HG02610 (cell line): ENCODE measurements around the gene ARHGAP40.

Experiments
- ATAC-seq: cut with Tn5 transposase; IDR thresholded peaks from one replicate; pipeline ENCODE4 v1.9.1; 2021; ENCODE audit warnings: mild to moderate bottlenecking, moderate library complexity; ENCODE audit not compliant: unreplicated experiment

The ARHGAP40 gene

GRCh38 chr20:38649275-38649891, 47.8 kb downstream of the ARHGAP40 start:
- ATAC-seq: no peak

GRCh38 chr20:38650010-38650409, 48.4 kb downstream of the ARHGAP40 start:
- no peak for ATAC-seq

- ATAC-seq: no peak
Observed at GRCh38 chr20:38651154-38651553, 49.5 kb downstream of the ARHGAP40 start.

- no peak for ATAC-seq
Observed at GRCh38 chr20:38651562-38651961, 50.0 kb downstream of the ARHGAP40 start.

- no peak for ATAC-seq
Observed at GRCh38 chr20:38652995-38653394, 51.4 kb downstream of the ARHGAP40 start.

- ATAC-seq: no peak
Observed at GRCh38 chr20:38657390-38657789, 55.8 kb downstream of the ARHGAP40 start.

- ATAC-seq: no peak
Observed at GRCh38 chr20:38658879-38659596, 57.4 kb downstream of the ARHGAP40 start.

- no peak for ATAC-seq
Observed at GRCh38 chr20:38659597-38659880, 57.9 kb downstream of the ARHGAP40 start.

GRCh38 chr20:38660429-38660828, 58.8 kb downstream of the ARHGAP40 start:
- no peak for ATAC-seq

- ATAC-seq: no peak
Observed at GRCh38 chr20:38663660-38664059, 62.1 kb downstream of the ARHGAP40 start.

- no peak for ATAC-seq
Observed at GRCh38 chr20:38664284-38664683, 62.7 kb downstream of the ARHGAP40 start.

GRCh38 chr20:38665094-38665493, 63.5 kb downstream of the ARHGAP40 start:
- no peak for ATAC-seq

GRCh38 chr20:38665506-38666285, 64.1 kb downstream of the ARHGAP40 start:
- no peak for ATAC-seq

GRCh38 chr20:38667417-38667956, 65.9 kb downstream of the ARHGAP40 start:
- ATAC-seq: no peak

- ATAC-seq: no peak
Observed at GRCh38 chr20:38669688-38670087, 68.1 kb downstream of the ARHGAP40 start.

- ATAC-seq: no peak
Observed at GRCh38 chr20:38670786-38671185, 69.2 kb downstream of the ARHGAP40 start.

- ATAC-seq: no peak
Observed at GRCh38 chr20:38671186-38671585, 69.6 kb downstream of the ARHGAP40 start.

GRCh38 chr20:38671701-38672292, 70.2 kb downstream of the ARHGAP40 start:
- no peak for ATAC-seq

- no peak for ATAC-seq
Observed at GRCh38 chr20:38672504-38672903, 70.9 kb downstream of the ARHGAP40 start.

- no peak for ATAC-seq
Observed at GRCh38 chr20:38673261-38673660, 71.7 kb downstream of the ARHGAP40 start.

GRCh38 chr20:38673725-38674091, 72.1 kb downstream of the ARHGAP40 start:
- peak; percentile 6 for ATAC-seq
